ENCODE results near the gene OSBPL10.

DNA sequence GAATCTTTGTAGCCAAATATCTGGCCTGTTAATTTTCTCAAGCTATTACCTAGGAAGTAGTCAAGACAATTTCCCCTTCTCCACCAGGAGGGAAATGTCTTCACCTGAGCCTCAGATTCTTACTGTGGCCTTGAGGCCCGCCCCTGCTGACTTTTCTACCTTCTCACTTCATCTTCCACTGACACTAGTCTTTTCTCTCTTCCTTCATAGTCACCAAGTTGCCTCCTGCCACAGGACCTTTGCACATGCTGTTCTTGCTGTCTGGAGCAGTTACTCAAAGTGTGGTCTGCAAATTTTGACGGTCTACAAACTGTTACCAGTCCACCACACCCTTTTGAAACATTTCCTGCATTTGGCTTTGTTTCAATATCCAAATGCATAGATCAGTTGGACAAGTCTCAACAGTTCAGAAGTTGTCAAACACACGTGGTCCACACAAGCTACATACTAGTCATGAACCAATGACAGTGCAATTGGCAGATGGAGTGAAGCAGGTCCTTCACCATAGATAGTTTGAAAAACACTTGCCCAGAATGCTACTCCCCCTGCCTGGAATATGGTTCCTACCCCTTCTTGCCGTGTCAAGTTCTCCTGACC is 100.5 kb downstream of the OSBPL10 start:
- TF ChIP-seq, protein P1, sequence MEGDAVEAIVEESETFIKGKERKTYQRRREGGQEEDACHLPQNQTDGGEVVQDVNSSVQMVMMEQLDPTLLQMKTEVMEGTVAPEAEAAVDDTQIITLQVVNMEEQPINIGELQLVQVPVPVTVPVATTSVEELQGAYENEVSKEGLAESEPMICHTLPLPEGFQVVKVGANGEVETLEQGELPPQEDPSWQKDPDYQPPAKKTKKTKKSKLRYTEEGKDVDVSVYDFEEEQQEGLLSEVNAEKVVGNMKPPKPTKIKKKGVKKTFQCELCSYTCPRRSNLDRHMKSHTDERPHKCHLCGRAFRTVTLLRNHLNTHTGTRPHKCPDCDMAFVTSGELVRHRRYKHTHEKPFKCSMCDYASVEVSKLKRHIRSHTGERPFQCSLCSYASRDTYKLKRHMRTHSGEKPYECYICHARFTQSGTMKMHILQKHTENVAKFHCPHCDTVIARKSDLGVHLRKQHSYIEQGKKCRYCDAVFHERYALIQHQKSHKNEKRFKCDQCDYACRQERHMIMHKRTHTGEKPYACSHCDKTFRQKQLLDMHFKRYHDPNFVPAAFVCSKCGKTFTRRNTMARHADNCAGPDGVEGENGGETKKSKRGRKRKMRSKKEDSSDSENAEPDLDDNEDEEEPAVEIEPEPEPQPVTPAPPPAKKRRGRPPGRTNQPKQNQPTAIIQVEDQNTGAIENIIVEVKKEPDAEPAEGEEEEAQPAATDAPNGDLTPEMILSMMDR (conservative IDR thresholded peaks at IDR 0.05; ENCODE audit: low read depth, low read length): no peak
- no peak for TF ChIP-seq EZH2 (IDR thresholded peaks at IDR 0.05; ENCODE audit: low read length, unreplicated experiment)

All from PC-3 (cell line).